GM19438 (cell line): Measurements from ENCODE around the gene CD109.

Experiments used
- ATAC-seq: cut with Tn5 transposase; IDR thresholded peaks from one replicate; pipeline ENCODE4 v1.9.1; 2021; ENCODE audit warnings: low read depth; ENCODE audit not compliant: unreplicated experiment

Gene CD109

DNA sequence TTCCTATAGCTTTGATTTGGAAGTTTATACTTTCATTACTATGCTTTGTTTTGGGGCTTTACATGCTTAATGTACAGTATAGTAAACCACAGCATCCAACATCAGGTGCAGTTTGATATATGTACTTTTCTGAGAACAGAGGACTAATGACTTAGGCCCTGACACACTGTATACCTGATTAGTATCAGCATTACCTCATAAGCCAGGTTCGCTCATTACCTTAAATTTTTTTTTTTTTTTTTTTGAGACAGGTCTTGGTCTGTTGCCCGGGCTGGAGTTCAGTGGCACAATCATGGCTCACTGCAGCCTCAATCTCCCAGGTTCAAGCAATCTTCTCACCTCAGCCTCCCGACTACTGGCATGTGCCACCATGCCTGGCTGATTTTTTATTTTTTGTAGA, 28.4 kb downstream of the CD109 start:
- ATAC-seq = no peak

DNA sequence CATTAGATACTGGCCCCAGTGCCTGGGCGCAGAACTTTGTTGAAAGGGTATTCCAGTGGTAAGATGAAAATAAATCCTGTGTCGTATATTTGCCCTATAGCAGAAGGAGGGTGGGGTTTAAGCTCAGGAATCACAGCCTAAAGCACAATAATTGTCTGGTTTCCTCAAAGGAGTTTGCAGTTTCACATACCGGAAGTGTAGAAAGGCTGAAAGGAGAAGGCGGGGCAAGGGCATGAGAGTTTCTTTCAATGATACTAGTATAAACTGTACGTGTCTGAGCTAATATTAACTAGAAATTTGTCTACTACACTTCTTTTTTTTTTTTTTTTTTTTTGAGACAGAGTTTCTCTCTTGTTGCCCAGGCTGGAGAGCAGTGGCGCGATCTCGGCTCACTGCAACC, 29.2 kb downstream of the CD109 start:
- peak; percentile 67 for ATAC-seq

DNA sequence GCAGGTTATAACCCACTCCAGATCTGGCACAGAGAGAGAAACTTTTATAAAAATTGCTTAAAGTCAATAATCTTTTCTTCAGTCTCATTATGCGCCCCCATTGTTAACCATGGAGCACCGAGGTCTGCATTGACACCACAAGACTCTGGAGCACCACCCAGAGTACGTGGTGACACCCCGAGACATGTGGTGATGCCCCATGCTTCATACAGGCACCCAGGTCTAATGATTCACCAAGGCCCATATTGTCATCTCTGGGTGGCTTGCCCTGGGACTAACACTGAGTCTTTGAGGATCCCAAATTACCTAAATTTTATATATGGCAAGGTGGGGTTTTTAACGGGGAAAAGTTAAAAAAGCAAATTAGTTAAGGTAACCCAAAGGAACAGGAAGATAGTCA, 31.1 kb downstream of the CD109 start:
- ATAC-seq = no peak

DNA sequence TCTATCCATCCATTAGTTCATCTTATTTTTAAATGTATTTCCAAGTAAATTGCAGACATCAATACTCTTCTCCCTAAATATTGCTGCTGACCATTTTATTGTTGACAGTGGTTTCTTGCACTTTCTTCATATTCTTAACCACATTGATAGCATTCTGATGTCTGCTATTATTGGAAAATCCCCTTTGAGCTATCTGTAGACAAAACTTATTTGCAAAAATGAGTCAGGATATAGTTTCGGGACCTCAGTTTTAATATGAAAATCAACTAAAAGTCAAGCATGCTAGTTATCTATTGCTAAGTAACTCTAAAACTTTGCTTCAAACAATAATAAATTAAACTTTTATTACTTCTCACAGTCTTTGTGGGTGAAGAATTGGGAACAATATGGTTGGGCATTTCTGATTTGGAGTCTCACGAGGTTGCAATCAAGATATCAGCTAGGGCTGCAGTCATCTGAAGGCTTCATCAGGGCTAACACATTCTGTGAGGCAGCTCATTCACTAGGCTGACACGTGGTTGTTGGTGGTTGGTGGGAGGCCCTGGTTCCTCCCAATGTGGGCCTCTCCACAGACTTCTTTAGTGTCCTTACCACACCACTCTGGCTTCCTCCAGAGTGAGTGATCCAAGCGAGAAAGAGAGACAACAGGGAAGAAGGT, 32.7 kb downstream of the CD109 start:
- peak; percentile 36 for ATAC-seq

DNA sequence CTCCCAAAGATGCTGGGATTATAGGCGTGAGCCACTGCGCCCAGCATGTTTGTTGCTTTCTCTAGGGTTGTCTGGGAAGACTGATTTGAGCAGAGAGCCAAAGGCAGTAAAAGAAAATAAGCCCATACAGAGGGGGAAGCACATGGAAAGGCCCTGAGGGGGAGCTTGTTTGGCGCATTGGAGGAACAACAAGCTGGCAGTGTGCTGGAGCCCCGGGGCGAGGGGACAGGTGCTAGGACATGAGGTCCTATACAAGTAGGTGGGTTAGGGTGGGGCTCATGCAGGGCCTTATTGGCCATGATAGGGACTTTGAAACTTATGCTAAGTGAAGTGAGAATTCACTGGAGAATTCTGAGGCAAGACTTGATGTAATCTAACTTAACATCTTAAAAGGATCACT, 35.3 kb downstream of the CD109 start:
- ATAC-seq = no peak

DNA sequence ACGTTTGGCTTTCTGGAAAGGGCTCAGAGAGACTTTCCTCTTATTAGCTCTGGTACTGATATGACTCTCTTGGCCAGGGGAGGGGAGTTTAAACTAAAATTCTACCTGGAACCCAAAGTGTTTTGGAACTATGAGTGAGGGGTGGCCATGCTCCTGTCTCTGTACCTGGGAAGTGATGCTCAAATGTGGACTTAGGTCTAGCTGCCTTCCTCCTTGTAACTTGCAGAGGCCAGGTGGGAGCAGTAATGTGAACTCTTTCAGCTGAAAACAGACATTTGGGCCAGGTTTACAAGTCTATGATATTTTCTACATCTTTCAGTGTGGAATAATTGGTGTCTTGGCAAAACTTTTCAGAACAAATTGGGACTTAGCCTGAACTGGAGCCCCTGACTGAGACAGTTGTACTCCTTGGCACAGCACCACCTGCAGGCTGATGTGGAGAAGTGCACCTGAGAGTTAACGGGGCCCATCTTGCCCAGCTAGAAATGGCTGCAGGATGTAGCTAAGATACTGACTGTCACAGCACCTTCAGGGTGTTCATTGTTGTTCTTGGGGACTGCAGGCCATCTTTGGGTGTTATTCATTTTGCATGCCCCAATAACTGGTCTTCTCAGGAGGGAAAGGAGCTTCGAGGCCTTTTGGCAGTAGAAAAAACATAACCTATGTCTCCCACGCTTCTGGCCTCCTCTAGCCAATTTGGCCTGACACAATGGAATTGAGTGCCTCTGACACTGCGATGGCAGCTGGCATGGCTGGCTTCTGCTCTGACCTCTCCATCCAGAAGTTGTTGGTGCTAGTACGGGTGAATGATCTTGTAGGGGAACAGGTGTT, 37.1 kb downstream of the CD109 start:
- peak; percentile 90 for ATAC-seq

DNA sequence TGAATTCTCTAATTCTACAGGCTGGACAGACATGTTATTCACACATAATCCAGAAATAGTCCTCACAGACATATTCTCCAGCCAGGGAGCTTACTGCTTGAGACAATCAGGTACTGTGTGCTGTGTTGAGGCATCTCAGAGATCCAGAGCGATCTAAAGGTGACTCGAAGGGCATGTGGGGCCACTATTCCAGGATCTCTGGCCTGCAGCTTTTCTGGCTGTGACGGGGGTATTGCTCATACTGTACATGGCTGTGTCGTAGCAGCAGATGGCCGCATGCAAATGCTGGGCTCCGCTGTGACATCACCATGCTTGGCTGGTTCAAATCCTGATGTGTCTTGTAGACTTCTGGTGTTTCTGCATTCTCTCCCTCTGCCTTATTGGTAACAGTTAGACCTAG, 37.8 kb downstream of the CD109 start:
- no peak for ATAC-seq

DNA sequence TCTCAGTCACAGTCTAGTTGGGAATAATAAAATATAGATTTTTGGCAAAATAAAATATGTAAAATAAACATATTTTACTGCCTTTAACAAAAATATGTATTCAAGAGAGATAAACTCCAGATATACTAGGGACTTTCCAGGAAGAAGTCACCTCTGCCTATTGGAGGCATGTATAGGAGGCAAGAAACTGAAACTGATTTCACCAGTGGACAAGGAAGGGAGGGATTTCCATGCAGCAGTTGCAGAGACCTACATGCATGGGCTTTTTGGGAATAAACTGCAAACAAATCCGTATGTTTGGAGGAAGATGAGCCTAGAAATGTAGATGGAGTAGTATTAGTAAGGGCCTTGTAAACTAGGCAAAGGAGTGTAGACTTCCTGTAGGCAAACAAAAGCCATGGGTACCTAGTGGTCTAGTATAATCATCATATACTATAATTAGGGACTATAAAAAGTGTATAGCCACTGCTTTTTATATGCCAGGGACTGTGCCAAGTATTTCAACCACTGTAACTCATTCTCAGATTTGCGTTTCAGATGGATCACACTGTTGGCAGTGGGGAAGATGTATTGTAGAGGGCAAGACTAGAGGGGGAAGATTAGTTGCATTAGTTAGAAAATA, 38.9 kb downstream of the CD109 start:
- no peak for ATAC-seq

DNA sequence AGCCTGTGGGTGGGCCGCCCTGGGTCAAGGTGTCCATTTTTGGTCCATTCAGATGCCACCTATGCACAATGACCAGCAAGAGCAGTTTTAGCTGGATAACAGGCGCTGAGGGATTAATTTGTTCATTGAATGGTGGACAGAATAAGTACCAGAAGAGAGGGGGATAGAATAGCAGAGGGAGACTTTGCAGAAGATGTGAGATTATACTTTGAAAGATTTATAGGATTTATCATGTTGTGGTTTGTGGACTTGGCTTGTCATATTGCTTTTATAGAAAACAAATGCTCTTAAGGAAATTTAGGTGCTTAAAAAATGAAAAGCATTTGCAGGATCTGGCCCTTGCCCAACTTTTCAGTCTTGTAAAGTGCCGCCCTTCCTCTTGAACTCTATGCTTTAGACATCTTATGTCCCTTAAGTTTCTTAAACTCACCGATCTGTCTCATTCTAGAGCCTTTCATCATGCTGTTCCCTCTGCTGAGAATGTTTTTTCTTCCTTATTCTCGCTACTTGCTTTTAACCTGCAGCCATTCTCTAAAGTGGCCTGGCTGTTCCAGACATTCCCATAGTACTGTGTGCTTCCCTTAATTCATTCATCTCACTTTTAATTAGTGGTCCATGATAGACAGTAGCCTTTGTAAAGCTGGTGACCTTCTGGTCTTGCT, 42.5 kb downstream of the CD109 start:
- ATAC-seq = no peak

DNA sequence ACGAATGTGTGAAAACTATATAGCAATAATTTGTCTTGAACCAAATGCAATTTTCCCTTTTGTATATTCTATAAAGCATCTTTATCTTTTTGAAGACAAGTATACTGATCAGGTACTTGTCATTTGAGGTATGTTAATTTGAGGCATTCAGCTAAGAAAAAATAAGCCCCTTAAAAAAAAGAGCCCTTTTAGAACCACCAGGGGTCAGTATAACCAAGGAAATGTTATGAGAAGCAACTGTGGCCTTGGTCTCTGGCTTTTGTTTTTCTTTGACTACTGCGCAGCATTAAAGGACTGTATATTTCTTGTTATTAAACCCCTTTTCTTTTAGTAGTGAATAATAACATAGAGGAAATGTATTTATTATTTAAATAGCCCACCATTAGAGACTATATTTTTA, 43.1 kb downstream of the CD109 start:
- peak; percentile 69 for ATAC-seq

DNA sequence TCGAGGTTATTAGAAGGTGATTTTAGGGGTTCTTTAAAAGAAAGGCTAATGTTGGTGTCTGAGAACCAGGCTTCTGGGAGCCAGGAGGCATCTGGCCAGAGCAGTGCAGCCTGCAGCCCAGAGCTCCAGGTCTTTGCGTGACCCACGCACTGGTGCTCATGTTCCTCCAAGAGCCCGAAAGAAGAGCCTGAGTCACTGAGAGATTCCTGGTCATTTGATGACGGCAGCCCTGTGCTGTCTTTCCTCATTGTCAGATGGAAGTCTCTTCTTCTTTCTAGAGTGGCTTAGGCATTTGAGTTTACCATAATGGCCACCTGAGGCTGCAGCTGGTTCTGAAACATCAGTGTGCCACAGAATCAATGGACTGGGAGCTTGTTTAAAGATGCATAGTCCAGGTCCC, 46.4 kb downstream of the CD109 start:
- no peak for ATAC-seq

DNA sequence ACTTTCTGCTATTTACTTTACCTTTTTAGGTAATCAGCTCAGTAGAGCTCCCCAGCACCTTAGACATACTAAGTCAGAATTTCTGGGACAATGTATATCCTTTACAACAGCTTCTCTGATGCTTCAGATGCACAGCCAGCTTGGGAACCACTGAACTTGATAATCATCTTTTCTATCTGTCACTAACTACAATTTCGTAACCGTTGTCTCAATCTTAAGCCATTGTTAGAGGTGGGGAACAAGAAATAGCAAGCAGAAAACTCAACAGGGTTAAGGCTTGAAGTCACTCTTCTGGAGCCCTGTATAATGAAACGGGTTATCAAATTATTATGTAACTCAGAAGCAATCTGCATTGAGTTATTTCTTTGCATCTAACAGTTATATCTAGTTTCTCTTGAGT, 47.1 kb downstream of the CD109 start:
- no peak for ATAC-seq

DNA sequence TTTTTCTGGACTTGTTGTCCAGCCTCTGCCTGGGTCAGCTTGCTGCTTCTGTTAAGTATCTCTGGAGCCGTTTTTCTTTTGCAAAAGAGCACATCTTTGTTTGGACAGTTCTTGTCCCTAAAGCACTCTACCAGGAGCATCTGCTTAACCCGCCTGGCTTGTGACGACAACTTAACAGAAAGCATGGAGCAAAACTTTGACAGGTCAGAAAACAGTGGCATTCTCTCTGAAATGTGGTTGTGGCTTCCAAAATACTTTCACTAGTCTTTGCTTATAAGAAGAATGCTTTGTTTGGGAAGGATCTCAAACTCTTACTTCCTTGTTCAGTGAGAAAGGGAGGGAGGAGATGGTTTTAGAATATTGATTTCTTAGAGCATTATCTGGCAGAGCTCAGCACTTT, 47.6 kb downstream of the CD109 start:
- ATAC-seq = no peak

DNA sequence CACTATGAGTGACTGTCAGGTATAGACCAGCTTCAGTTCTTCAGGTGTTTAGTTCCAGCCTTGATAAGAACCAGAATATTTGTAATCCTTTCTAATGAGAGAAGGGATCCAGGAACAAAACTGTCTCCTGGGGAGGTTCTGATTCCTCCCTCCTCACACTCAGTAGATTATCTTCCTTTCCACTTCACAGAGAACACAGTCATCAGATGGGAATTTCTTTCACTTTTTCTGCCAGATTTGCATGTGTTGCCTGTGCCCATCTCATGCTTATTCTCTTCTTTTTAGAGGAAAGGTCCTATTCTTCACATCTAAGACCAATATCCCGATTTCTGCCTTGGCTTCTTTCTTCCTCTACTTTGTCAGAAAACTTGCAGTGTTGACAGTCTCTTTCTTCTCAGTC, 50.8 kb downstream of the CD109 start:
- no peak for ATAC-seq

DNA sequence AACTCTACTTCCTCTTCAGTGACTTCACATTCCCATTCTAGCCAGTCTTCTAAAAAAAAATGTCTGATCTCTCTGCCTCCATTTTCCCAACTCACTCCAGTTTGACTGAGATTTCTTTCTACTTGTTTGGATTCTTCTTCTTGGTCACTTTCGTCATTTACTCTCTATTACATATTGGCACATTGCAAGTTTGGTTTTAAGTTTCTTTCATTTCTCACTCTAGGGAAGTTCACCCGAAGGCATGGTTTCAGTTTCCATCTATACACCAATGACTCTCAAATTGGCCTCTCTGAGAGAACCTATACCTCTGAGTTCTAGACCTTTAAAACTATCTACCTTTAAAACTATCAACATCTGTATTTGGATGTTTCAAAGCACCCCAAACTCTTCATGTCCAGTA, 51.3 kb downstream of the CD109 start:
- ATAC-seq = peak; percentile 99

DNA sequence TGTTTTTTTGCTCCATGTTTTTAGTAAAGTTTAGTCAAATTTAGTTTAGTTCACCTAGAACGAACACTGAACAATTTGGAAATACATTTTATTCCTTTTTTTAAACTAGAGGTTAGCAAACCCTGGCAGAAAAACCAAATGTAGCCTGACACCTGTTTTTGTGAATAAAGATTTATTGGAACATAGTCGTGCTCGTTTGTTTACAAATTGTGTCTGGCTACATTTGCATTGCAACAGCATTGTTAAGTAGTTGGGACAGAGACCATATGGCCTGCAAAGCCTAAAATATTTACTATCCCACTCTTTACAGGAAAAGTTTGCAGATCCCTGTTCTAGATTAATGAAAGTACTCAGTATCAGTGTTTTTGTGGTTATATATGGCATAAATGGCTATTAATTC, 56.9 kb downstream of the CD109 start:
- ATAC-seq = no peak

DNA sequence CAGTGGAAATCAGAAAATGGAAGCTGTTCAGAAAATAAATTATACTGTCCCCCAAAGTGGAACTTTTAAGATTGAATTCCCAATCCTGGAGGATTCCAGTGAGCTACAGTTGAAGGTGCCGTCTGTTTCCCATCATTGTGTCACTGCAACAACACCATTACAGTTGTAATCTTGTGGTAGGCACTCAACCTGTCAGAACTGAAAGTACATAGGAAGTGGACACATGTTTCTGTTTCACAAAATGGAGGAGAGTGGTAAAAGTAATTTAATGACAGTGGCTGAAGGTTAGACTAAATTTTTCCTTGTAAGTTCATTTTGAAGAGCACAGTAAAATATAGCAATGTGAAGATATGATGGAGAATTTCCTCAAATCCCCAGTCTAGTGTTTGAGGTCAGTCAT, 70.0 kb downstream of the CD109 start:
- no peak for ATAC-seq

DNA sequence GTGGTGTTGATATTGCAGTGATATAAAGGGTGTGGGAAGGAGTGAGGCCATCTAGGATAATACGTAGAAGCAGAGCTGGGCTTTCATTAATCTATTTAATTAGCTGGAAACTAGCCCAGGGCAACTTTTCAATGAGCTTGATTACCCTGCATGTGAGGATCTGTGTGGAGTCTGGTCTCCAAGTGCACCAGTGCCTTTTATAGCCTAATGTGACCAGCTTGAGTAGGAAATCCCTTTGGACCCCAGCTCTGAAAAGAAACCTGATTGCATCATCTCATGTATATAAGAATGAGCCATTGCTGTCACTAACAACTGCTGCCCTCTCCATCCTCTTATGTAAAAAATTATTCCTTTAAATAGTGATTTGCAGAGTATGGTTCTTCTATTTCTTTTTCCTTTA, 72.6 kb downstream of the CD109 start:
- no peak for ATAC-seq

DNA sequence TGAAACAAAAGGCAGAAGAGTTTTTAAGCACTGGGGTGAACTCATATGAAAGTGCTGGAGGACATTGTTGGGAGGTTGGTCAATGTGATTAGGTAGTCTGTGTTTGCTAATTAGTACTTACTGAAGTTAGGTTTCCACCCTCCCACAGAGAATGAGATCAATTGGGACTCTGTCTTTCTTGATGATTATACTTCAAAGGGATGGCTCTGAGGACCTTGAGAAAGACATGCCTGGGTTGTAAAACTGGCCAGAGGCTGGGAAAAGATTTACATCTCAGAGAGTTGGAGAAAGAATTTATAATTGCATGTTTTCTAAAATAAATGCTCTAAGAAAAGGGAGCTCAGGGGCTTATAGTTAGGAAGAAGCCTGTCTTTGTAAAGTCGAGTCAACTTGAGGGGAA, 74.0 kb downstream of the CD109 start:
- ATAC-seq = no peak

DNA sequence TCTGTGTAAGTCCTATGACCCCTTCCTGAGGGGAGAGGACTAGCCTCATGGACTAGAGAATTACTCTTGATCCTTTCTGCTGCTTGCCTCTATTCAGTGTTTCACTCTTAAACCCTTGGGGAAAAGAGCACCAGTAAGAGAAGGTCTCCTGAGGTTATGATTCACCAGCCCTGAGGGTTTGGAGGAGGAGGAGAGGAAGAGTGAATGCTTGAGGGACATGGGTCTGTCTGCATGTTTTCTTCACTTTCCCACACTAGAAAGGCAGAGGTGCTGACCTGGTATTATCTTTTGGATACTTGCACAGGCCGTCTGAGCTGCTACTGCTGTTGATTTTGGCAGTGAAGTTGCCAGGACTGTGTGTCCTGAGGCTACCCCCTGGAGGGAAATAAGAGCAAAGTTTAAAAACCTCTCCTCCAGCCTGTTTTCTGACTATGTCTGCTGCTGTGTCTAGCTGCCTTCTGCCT, 78.3 kb downstream of the CD109 start:
- ATAC-seq = no peak

DNA sequence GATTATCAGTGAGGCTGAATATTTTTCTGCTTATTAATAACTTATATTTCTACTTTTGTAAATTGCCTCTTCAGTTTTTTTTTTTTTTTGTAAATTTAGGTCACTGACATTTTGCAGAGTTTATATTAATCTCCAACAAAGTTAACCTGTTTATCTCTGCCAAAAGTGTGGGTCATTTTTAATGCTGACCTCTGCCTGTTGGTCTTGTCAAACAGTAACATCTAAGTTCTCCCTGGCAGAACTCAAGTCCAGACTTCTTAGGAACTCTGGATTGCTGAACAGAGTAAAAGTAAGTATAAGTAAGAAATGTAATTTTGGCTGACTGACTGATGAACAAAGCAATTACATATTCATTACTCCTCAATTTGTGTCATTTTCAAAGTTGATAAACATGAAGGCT, 83.9 kb downstream of the CD109 start:
- ATAC-seq = no peak
